ENCODE results near the gene TERB1. TPM values are rescaled to one million over a fixed set of nuclear protein-coding genes. Genes with fewer than 3 reads are reported as not detected.

The TERB1 gene
- total and polyA plus RNA-seq, 2 donors (not counting 3 experiments of a cell fraction or from before 2014, with no cell fraction given): not detected

GRCh38 chr16:66841366-66841765, 40.0 kb upstream of the TERB1 start:
- H3K9ac ChIP-seq (replicated peaks; ENCODE audit: extremely low read depth, insufficient read depth, low read length): no peak overlapping the region
- intact Hi-C loops (cut with micrococcal nuclease) (no loop called here), dilution Hi-C loops (cut with MboI; ENCODE audit: extremely low pct_ligation_motif_present, low sequenced_read_pairs) (no loop called here)
- H2AFZ ChIP-seq (ENCODE audit: low read depth, low read length): no peak overlapping the region
- no peak overlapping the region for H3K4me2 ChIP-seq (ENCODE audit: insufficient read depth, low read length)
- H3K9me1 ChIP-seq (replicated peaks; ENCODE audit: control insufficient read depth, extremely low read depth, insufficient read depth, low read length): no peaks in the 10 kb centered on the region
- BruUV-seq (replicated peaks): no TSS peak
- H3K27me3 ChIP-seq (ENCODE audit: control insufficient read depth in 2 of 2, insufficient read depth in 2 of 2, low read length in 2 of 2): peaks cover 36 to 39% of the 10 kb centered on the region in 2 experiments
- H4K20me1 ChIP-seq (replicated peaks; ENCODE audit: control insufficient read depth, extremely low read depth, insufficient read depth, low read length): no peaks in the 10 kb centered on the region
- no peaks in the 10 kb centered on the region for H3K36me3 ChIP-seq (ENCODE audit: control insufficient read depth in 2 of 2, extremely low read depth in 1 of 2, insufficient read depth in 2 of 2, low read length in 2 of 2)
- no peak overlapping the region for H3K27ac ChIP-seq (ENCODE audit: insufficient read depth, low read depth, low read length)
- DNase-seq (ENCODE audit: low read depth, low spot score): no peak
- no peak for FAIRE-seq
- no peaks in the 10 kb centered on the region for H3K79me2 ChIP-seq (ENCODE audit: control insufficient read depth, insufficient read depth, low read length)
- no peaks in the 10 kb centered on the region for H3K9me3 ChIP-seq (replicated peaks; ENCODE audit: control insufficient read depth, insufficient read depth, low read length)
- no peak overlapping the region for H3K4me3 ChIP-seq (replicated peaks in 1 of 3; ENCODE audit: insufficient read depth in 1 of 3, low read depth in 1 of 3, low read length in 3 of 3)
- CTCF ChIA-PET: interaction anchor here (3.0 to 3.5 kb wide), 2 partner anchors 11 to 27 kb away, joined by 15 to 36 read pairs; partner anchors contain the start of gene NAE1
- POLR2A ChIA-PET: no interaction called here
- peaks cover 2% of the 10 kb centered on the region for H3K4me1 ChIP-seq (ENCODE audit: control insufficient read depth, extremely low read depth, insufficient read depth, low read length)
- no peak for TF ChIP-seq GATA2 (IDR thresholded peaks at IDR 0.05; ENCODE audit: insufficient read depth, insufficient read length, low read depth, low read length)
- no peak for TF ChIP-seq JUN (IDR thresholded peaks at IDR 0.05; ENCODE audit: borderline replicate concordance, insufficient read depth, insufficient read length, low read depth)
- no peak for TF ChIP-seq CTCF (IDR thresholded peaks at IDR 0.05; ENCODE audit: extremely low read depth in 1 of 2, insufficient read depth in 1 of 2, low read depth in 1 of 2, low read length in 2 of 2)
- no peak for TF ChIP-seq EZH2 (IDR thresholded peaks at IDR 0.05; ENCODE audit: borderline replicate concordance, low read depth, low read length, severe bottlenecking)
- TF ChIP-seq MAX (IDR thresholded peaks at IDR 0.05; ENCODE audit: insufficient read depth, insufficient read length): no peak
- no peak for TF ChIP-seq FOS (IDR thresholded peaks at IDR 0.05; ENCODE audit: borderline replicate concordance, insufficient read depth, low read length)
- TF ChIP-seq MYC (IDR thresholded peaks at IDR 0.05; ENCODE audit: low read depth, low read length): no peak
- TF ChIP-seq POLR2AphosphoS5 (IDR thresholded peaks at IDR 0.05; ENCODE audit: insufficient read depth, low read depth, low read length): no peak
- TF ChIP-seq POLR2A (IDR thresholded peaks at IDR 0.05; ENCODE audit: low read depth, low read length): no peak

All from endothelial cell of umbilical vein (primary cell).